Measurements from ENCODE around the gene LRRC72. TPM values are rescaled to one million over a fixed set of nuclear protein-coding genes. Genes with fewer than 3 reads are reported as not detected.
"Not testable (repeated sequence)": the region's sequence is repeated elsewhere in the genome, so short reads cannot be mapped to it uniquely, and the experiment has no call there.

The LRRC72 gene
- total RNA-seq, 1 experiment from 2014 or later, result not detected

DNA sequence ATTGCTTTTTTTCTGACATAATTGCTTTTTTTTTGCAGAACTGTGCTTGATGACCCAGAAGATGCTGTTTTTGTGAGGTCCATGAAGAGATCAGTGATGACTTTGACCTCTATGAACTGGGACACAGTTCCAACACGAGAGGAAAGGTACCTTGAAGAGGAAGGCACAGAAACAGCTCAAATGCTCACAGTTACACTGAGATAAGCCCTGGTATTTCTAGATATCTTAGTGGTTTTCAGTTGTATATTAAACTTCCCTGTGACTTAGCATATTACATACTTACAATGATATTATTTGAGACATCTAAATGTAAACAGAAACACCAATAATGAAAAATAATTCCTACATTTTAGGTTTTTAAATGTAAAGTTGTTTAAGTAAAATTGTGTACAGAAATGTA, 54.7 kb downstream of the LRRC72 start:
- Histone ChIP-seq H3K27ac (no peak overlapping the region), H3K4me1 (peaks cover 7% of the 10 kb centered on the region), H3K27me3 (no peaks in the 10 kb centered on the region), H3K9me3 (replicated peaks) (no peaks in the 10 kb centered on the region), H3K36me3 (no peaks in the 10 kb centered on the region), H3K4me3 (no peak overlapping the region)
- no peak for DNase-seq

DNA sequence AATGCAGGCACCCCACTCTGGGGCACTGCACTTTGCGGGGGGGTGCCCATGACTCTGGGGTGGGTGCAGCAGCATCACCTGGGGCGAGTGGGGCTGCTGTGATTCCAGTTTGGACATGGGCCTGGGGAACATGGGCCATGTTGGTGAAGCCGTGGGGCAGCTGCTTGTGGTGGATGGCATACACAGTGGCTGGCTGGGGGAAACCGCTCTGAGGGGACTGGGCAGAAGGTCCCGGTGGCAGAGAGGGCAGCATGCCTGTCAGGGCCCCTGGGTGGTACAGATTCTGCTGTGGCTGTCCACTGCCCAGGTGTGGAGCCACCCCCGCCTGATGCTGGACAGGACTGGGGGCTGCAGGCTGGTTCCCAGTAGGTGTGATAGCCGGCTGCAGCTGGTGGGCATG, 57.2 kb downstream of the LRRC72 start:
- Histone ChIP-seq H3K36me3 (no peaks in the 10 kb centered on the region), H3K27me3 (no peaks in the 10 kb centered on the region), H3K27ac (no peak overlapping the region), H3K4me3 (no peak overlapping the region), H3K9me3 (replicated peaks) (no peaks in the 10 kb centered on the region), H3K4me1 (peaks cover 11% of the 10 kb centered on the region)
- DNase-seq, result no peak

DNA sequence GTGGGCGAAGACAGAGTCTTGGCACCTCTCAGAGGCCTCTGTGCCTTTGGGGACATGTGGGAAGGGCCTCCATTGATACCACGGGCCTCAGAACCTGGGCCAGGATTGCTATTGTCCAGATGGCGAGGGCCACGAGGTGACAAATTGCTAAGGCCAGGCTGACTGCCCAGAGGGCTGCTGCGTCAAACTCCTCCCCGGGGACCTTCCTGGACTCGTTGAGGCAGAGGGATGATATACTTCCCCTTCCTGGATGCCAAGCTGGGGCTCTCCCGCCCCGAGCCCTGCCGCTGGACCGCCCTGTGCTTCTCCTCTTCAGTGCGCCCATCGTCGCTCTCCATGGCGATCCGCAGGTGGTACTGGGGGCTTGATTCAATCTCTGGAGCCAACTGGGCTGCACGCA, 58.9 kb downstream of the LRRC72 start:
- no peak overlapping the region for H3K4me3 ChIP-seq
- H3K9me3 ChIP-seq (replicated peaks), result no peaks in the 10 kb centered on the region; the same call in 1 of the 2 replicates
- H3K4me1 ChIP-seq, result peaks cover 4% of the 10 kb centered on the region; the same call in 1 of the 2 replicates
- H3K27ac ChIP-seq, result no peak overlapping the region
- no peaks in the 10 kb centered on the region for H3K36me3 ChIP-seq
- H3K27me3 ChIP-seq, result no peaks in the 10 kb centered on the region
- no peak for DNase-seq

DNA sequence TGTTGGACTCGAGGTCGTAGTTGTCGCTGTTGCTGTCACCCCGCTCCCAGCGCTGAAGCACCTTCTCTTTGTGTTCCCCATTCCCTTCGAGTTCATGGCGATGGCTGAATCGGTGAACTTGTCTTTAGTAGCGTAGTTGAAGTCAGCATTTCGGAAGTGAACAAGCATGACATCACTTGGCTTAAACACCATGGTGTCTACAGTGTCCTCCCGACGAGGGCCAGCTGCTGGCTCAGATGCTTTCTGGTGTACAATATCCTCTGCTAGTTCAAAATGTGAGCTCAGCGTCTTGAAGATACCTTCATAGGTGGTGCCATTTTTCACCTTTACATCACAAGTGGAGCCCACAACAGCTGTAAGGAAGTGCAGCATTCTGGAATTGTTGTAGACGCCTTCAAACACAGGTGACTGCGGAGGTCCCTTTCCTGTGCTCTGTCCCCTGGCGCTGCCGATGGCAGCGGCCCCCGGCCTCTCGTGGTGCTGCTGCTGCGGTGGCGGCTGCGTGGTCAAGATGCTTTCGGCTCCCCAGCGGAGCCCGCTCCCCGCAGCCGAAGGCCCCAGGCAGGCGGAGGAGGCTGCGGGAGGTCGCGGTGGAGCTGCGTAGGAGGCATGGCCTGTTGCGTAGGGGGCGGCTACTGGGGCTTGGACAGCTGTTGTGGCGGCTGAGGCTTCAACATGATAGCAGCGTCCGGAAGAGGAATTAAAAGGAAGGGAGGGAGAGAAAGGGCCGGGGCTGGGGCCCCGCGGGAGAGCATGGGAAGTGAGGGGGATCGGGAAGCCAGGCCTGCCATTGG, 59.7 kb downstream of the LRRC72 start:
- H3K27ac ChIP-seq, result no peak overlapping the region; the same call in 1 of the 2 replicates

DNA sequence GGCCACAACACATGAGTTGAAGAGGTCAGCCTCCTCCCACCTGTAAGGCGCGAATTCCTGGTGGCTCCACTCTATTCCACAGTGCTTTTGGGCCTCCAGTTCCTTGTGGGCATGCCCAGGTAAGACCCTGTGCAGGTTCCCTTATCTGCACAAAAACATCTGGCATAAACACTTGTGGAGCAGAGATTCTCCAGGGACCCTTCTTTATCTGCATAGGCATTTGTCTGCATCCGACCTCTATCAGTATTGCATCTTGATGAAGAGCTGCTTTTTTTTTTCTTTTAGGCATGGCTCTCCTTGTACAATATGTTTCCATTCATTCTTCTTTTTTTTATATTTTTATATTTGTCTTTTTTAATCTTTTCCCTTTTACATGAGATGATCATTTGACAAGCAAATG, 60.5 kb downstream of the LRRC72 start:
- H3K4me1 ChIP-seq, result peaks cover 4% of the 10 kb centered on the region; the same call in 1 of the 2 replicates
- H3K27ac ChIP-seq, result peak overlapping the region; percentile 9; the same call in 1 of the 2 replicates
- H3K27me3 ChIP-seq, result no peaks in the 10 kb centered on the region
- no peak for DNase-seq
- H3K9me3 ChIP-seq (replicated peaks), result no peaks in the 10 kb centered on the region; the same call in 1 of the 2 replicates
- H3K36me3 ChIP-seq, result no peaks in the 10 kb centered on the region
- peak overlapping the region; percentile 49 for H3K4me3 ChIP-seq

More for the DNA sequence above, 59.7 kb downstream of the LRRC72 start:
- H3K36me3 ChIP-seq, result no peaks in the 10 kb centered on the region
- H3K4me3 ChIP-seq, result peak overlapping the region; percentile 49
- peaks cover 4% of the 10 kb centered on the region; the same call in 1 of the 2 replicates for H3K4me1 ChIP-seq
- DNase-seq, result peak; percentile 50 to 61
- H3K9me3 ChIP-seq (replicated peaks), result no peaks in the 10 kb centered on the region; the same call in 1 of the 2 replicates
- no peaks in the 10 kb centered on the region for H3K27me3 ChIP-seq

DNA sequence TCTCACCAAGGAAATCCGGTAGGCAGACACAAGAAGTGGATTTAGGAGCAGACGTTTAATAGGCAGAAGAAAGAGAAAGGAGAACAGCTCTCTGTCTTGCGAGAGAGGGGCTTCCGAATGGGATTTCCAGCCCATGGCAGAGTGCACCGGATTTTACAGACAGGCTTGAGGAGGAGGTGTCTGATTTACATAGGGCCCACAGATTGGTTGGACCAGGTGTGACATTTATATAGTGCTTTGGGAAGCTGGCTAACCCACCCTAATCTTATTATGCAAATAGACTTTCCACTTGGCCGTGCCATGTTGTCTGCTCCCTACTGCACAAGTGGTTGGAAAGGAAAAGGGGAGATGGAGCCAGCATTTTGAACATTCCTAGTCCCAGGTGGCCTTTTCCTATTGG, 61.2 kb downstream of the LRRC72 start:
- Histone ChIP-seq H3K27me3 (no peaks in the 10 kb centered on the region), H3K4me1 (peaks cover 4% of the 10 kb centered on the region; the same call in 1 of the 2 replicates), H3K27ac (peak overlapping the region; percentile 51), H3K36me3 (no peaks in the 10 kb centered on the region), H3K4me3 (peak overlapping the region; percentile 49), H3K9me3 (replicated peaks) (no peaks in the 10 kb centered on the region; the same call in 1 of the 2 replicates)
- peak; percentile 71 to 83 for DNase-seq

DNA sequence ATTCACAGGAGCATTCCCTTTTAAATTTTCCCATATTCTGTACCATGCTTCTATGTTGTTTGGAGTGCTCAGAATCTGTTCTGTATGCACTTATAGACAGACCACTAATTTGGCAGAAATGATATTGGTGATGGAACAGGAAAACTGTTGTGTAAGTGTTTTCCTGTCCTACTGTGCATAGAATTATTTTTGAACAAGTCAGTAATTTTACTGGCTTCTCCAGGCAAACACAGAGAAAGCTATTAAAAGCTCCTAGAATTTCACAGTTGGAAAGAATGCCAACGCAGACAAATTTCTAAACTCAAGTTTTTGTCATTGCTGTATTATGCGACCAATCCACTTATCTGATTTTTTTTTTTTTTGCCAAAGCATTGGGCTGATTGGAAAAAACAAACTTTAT, 63.3 kb downstream of the LRRC72 start:
- Histone ChIP-seq H3K4me1 (peaks cover 9% of the 10 kb centered on the region), H3K36me3 (no peaks in the 10 kb centered on the region), H3K4me3 (no peak overlapping the region), H3K27me3 (no peaks in the 10 kb centered on the region), H3K27ac (no peak overlapping the region), H3K9me3 (replicated peaks) (no peaks in the 10 kb centered on the region; the same call in none of the 2 replicates)
- DNase-seq, result no peak

DNA sequence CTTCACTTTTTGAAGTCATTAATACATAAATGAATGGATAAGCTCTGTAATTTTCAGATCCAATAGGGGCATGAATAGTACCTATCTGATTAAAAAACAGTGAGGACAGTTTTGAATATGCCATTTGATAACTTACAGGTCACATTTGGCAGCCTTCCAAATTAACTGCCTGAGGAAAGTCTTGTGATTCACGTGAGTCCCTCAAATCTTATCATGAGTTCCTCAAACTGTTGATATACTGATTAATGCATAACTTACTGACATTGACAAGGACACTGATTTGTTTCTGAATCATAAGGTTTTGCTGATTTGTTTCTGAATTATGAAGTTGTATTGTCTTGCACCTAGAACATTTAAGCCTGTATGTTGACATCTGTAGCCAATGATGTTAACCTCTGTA, 63.8 kb downstream of the LRRC72 start:
- H3K27ac ChIP-seq, result no peak overlapping the region
- no peaks in the 10 kb centered on the region; the same call in none of the 2 replicates for H3K9me3 ChIP-seq (replicated peaks)

DNA sequence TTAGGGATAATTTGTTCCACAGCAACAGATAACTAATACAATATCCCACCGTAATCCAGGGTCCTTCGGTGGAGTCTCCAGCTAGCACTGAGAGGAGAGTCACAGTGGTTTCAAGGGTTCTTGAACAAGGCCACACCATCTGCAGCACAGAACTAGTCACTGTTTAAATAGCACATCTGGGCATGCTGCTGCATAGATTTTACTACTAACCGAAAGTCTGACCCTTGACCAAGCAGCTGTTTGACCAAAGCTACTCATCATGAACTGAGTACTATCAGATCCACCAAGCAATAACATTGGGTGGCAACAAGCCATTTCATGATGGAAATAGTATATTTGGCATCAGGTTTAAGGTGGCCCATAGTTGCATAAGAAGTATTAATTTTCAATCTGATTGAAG, 65.8 kb downstream of the LRRC72 start:
- no peak for DNase-seq
- no peaks in the 10 kb centered on the region for H3K36me3 ChIP-seq
- peaks cover 5% of the 10 kb centered on the region; the same call in 1 of the 2 replicates for H3K4me1 ChIP-seq
- no peaks in the 10 kb centered on the region; the same call in none of the 2 replicates for H3K9me3 ChIP-seq (replicated peaks)
- no peaks in the 10 kb centered on the region for H3K27me3 ChIP-seq
- no peak overlapping the region for H3K27ac ChIP-seq
- H3K4me3 ChIP-seq, result no peak overlapping the region

More for the DNA sequence above, 63.8 kb downstream of the LRRC72 start:
- Histone ChIP-seq H3K4me3 (no peak overlapping the region), H3K27me3 (no peaks in the 10 kb centered on the region), H3K4me1 (peaks cover 9% of the 10 kb centered on the region), H3K36me3 (no peaks in the 10 kb centered on the region)
- DNase-seq, result no peak

DNA sequence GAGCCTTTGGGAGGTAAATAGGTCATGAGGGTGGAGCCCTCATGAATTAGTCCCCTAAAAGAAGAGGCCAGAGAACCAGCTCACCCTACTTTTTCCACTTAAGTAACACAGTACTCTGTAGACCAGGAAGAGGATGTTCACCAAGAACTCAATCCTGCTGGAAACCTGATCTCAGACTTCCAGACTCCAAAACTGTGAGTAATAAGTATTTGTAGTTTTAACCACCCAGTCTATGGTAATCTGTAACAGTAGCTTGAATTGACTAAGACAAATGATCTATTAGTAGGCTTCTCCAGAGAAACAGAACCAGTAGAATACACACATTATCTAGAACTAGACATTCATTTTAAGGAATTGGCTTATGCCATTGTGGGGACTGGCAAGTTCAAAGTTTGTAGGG, 67.4 kb downstream of the LRRC72 start:
- peaks cover 5% of the 10 kb centered on the region; the same call in 1 of the 2 replicates for H3K4me1 ChIP-seq
- no peak for DNase-seq
- H3K9me3 ChIP-seq (replicated peaks), result no peaks in the 10 kb centered on the region; the same call in none of the 2 replicates
- H3K36me3 ChIP-seq, result no peaks in the 10 kb centered on the region
- H3K27ac ChIP-seq, result no peak overlapping the region
- no peak overlapping the region for H3K4me3 ChIP-seq
- no peaks in the 10 kb centered on the region for H3K27me3 ChIP-seq

DNA sequence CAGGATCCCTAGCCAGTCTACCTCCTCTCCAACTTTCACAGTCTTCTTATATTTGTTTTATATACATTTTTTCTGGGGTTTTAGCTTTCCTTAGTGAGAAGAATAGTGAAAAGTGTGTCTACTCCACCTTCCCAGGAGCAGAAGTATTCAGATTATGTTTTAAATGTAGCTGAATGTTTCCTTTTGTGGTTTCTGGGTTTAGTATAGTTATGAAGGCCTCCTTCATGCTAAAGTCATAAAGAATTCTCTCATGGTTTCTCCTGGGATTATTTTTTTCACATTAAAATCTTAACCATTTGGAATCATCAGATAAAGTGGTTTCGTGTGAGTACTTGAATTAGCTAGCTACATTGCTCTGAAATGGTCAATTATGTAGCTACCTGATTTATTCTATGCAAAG, 68.1 kb downstream of the LRRC72 start:
- H3K4me3 ChIP-seq, result no peak overlapping the region
- no peak overlapping the region for H3K27ac ChIP-seq
- no peak for DNase-seq
- no peaks in the 10 kb centered on the region for H3K27me3 ChIP-seq
- peaks cover 5% of the 10 kb centered on the region; the same call in 1 of the 2 replicates for H3K4me1 ChIP-seq
- H3K36me3 ChIP-seq, result no peaks in the 10 kb centered on the region; the same call in 1 of the 2 replicates
- H3K9me3 ChIP-seq (replicated peaks), result no peaks in the 10 kb centered on the region; the same call in none of the 2 replicates

DNA sequence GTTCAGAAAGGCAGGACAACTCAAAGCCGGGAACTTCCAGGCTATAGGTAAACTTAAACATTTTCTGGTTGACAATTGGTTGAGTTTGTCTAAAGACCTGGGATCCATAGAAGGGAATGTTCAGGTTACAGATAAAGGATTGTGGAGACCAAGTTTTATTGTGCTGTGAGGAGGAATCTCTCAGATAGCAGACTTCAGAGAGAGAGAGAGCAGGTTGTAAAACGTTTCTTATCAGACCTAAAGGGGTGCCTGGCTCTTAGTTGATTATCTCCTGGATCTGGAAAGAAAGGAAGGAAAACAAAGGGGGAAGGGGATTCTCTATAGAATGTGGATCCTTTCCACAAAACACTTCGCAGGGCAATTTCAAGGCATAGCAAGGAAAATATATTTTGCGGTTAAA, 69.0 kb downstream of the LRRC72 start:
- not testable (repeated sequence) for H3K27ac ChIP-seq; DNase-seq; H3K4me1 ChIP-seq; H3K9me3 ChIP-seq (replicated peaks); H3K4me3 ChIP-seq; H3K36me3 ChIP-seq; H3K27me3 ChIP-seq

DNA sequence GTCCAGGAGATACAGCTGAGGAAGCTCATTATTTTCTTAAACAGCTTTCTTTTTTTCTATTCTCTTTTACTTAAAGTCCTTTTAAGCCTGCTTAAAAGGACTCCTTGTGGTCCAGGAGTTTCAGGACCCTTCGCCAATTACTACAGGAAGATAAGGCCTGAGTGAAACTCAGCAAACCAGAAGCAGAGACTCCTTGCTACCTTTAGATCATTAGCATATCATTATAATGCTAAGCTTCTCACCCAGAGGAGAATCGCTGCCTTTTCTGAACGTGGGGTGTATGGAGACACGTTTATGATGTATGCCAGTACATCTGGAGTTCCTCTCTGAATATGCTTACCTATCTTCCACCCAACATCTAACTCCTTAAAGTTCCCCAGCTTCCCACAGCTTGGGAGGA, 71.4 kb downstream of the LRRC72 start:
- Histone ChIP-seq H3K36me3 (peaks cover 21% of the 10 kb centered on the region), H3K9me3 (replicated peaks) (no peaks in the 10 kb centered on the region; the same call in 1 of the 2 replicates), H3K4me1 (peaks cover 5% of the 10 kb centered on the region; the same call in 1 of the 2 replicates), H3K4me3 (no peak overlapping the region), H3K27me3 (no peaks in the 10 kb centered on the region), H3K27ac (no peak overlapping the region)
- DNase-seq, result no peak

DNA sequence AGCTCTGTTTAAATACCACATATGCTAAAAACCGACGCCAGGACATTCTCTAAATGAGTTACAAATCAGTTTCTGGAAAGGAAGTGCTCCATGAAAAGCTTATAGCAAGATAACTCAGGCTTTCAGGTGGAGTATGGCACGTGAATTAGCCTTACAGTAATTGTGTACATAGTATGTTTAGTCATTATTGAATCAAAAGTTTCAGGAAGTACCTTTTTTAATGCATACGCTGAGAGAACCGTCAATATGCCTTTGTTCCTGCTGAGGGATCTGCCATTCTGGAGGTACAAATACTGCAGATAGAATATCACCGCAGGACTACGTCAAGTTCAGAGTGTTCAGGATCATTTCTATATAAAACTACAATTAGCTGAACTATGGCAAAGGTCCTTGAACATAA, 73.2 kb downstream of the LRRC72 start:
- H3K4me3 ChIP-seq, result no peak overlapping the region
- H3K27me3 ChIP-seq, result no peaks in the 10 kb centered on the region
- no peak for DNase-seq
- no peak overlapping the region for H3K27ac ChIP-seq
- no peaks in the 10 kb centered on the region for H3K4me1 ChIP-seq
- no peaks in the 10 kb centered on the region for H3K9me3 ChIP-seq (replicated peaks)
- H3K36me3 ChIP-seq, result peaks cover 32% of the 10 kb centered on the region

DNA sequence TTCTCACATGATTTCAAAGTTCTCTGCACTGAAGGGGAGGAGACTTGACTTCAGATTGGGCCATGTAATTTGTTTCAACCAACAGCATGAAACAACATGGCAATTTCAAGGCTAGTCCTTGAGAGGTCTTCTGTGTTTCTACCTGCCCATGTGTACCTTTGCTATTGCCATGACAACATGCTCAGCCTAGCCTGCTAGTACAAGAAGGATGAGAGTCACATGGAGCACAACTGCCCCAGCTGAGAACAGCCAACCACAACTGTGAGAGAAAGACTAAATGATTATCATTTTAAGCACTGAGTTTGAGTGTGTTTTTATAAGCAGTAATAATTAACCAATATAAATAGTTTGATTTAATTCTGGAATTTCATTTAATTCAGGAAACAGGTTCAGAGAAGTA, 77.0 kb downstream of the LRRC72 start:
- H3K36me3 ChIP-seq, result peaks cover 41% of the 10 kb centered on the region
- no peaks in the 10 kb centered on the region for H3K9me3 ChIP-seq (replicated peaks)

More for the DNA sequence above, 77.0 kb downstream of the LRRC72 start:
- no peaks in the 10 kb centered on the region for H3K4me1 ChIP-seq
- DNase-seq, result no peak
- H3K4me3 ChIP-seq, result no peak overlapping the region
- H3K27me3 ChIP-seq, result no peaks in the 10 kb centered on the region
- no peak overlapping the region for H3K27ac ChIP-seq
